ENCODE measurements around the gene PER2. TPM values are rescaled to one million over a fixed set of nuclear protein-coding genes. Genes with fewer than 3 reads are reported as not detected.
"Not testable (repeated sequence)": the region's sequence is repeated elsewhere in the genome, so short reads cannot be mapped to it uniquely, and the experiment has no call there.

PER2 gene
- total and polyA plus RNA-seq, 7 experiments from 2014 or later = 7.0 to 28.6 (median 13.5) TPM

GRCh38 chr2:238313289-238313990 lies 25.0 kb upstream of the PER2 start:
- Histone ChIP-seq H3K36me3 (ENCODE audit: control insufficient read depth in 2 of 3, insufficient read depth in 3 of 3, low read length in 3 of 3) (no peaks in the 10 kb centered on the region), H3K27me3 (ENCODE audit: control insufficient read depth in 2 of 2, insufficient read depth in 2 of 2, low read length in 2 of 2) (no peaks in the 10 kb centered on the region), H3K27ac (ENCODE audit: low read depth, low read length) (no peak overlapping the region), H3K4me3 (ENCODE audit: low read length) (no peak overlapping the region), H3K9me3 (ENCODE audit: control insufficient read depth in 2 of 3, low read length in 3 of 3) (no peaks in the 10 kb centered on the region), H3K4me1 (ENCODE audit: control insufficient read depth in 2 of 2, insufficient read depth in 2 of 2, low read length in 2 of 2) (no peaks in the 10 kb centered on the region)
- CTCF ChIA-PET = no interaction called here
- H3K27ac Mint-ChIP-seq = no peak overlapping the region
- H3K9me3 Mint-ChIP-seq = no peaks in the 10 kb centered on the region
- H3K4me1 Mint-ChIP-seq = no peaks in the 10 kb centered on the region
- no peak overlapping the region for H3K4me3 Mint-ChIP-seq
- POLR2A ChIA-PET = interaction anchor here (1.0 kb wide), 1 partner anchor 25 kb away, joined by 3 read pairs; the partner anchor contains the start of gene PER2
- peaks cover 4 to 25% (median 6%) of the 10 kb centered on the region in 5 donors for H3K27me3 Mint-ChIP-seq
- peak in 1 of 9 donors; percentile 13 for DNase-seq
- no peak for ATAC-seq
- no peaks in the 10 kb centered on the region for H3K36me3 Mint-ChIP-seq
- intact Hi-C loops (cut with micrococcal nuclease) = no loop called here

- H3K4me3 ChIP-seq (ENCODE audit: low read length); H3K27me3 ChIP-seq (ENCODE audit: control insufficient read depth in 2 of 2, insufficient read depth in 2 of 2, low read length in 2 of 2); H3K9me3 Mint-ChIP-seq; POLR2A ChIA-PET; H3K4me3 Mint-ChIP-seq; H3K27ac ChIP-seq (ENCODE audit: low read depth, low read length); H3K4me1 Mint-ChIP-seq; ATAC-seq; H3K27me3 Mint-ChIP-seq; H3K27ac Mint-ChIP-seq; H3K4me1 ChIP-seq (ENCODE audit: control insufficient read depth in 2 of 2, insufficient read depth in 2 of 2, low read length in 2 of 2); H3K36me3 ChIP-seq (ENCODE audit: control insufficient read depth in 2 of 3, insufficient read depth in 3 of 3, low read length in 3 of 3); H3K36me3 Mint-ChIP-seq; intact Hi-C loops (cut with micrococcal nuclease); CTCF ChIA-PET; DNase-seq; H3K9me3 ChIP-seq (ENCODE audit: control insufficient read depth in 2 of 3, low read length in 3 of 3): not testable (repeated sequence)
These were observed 22.3 kb upstream of the PER2 start for GRCh38 chr2:238310721-238311120.

- CTCF ChIA-PET = no interaction called here
- H3K9me3 Mint-ChIP-seq = no peaks in the 10 kb centered on the region
These were observed 19.8 kb upstream of the PER2 start for GRCh38 chr2:238308177-238308576.

GRCh38 chr2:238306672-238306998 lies 18.2 kb upstream of the PER2 start:
- Mint-ChIP-seq H3K27ac (no peak overlapping the region), H3K9me3 (no peaks in the 10 kb centered on the region), H3K27me3 (peaks cover 0 to 12% (median 4%) of the 10 kb centered on the region in 5 donors), H3K4me1 (no peaks in the 10 kb centered on the region), H3K4me3 (no peak overlapping the region), H3K36me3 (no peaks in the 10 kb centered on the region)
- ATAC-seq (no peak), DNase-seq (no peak)
- Histone ChIP-seq H3K27me3 (ENCODE audit: control insufficient read depth in 2 of 2, insufficient read depth in 2 of 2, low read length in 2 of 2) (no peaks in the 10 kb centered on the region), H3K4me1 (ENCODE audit: control insufficient read depth in 2 of 2, insufficient read depth in 2 of 2, low read length in 2 of 2) (no peaks in the 10 kb centered on the region), H3K27ac (ENCODE audit: low read depth, low read length) (no peak overlapping the region), H3K9me3 (ENCODE audit: control insufficient read depth in 2 of 3, low read length in 3 of 3) (no peaks in the 10 kb centered on the region), H3K36me3 (ENCODE audit: control insufficient read depth in 2 of 3, insufficient read depth in 3 of 3, low read length in 3 of 3) (no peaks in the 10 kb centered on the region), H3K4me3 (ENCODE audit: low read length) (no peak overlapping the region)
- ChIA-PET CTCF (no interaction called here), POLR2A (interaction anchor here (0.5 kb wide), 1 partner anchor 12 kb away, joined by 3 read pairs; no protein-coding TSS in a partner anchor)
- intact Hi-C loops (cut with micrococcal nuclease) = no loop called here

More at GRCh38 chr2:238308177-238308576, 19.8 kb upstream of the PER2 start:
- Histone ChIP-seq H3K9me3 (ENCODE audit: control insufficient read depth in 2 of 3, low read length in 3 of 3) (no peaks in the 10 kb centered on the region), H3K4me1 (ENCODE audit: control insufficient read depth in 2 of 2, insufficient read depth in 2 of 2, low read length in 2 of 2) (no peaks in the 10 kb centered on the region), H3K36me3 (ENCODE audit: control insufficient read depth in 2 of 3, insufficient read depth in 3 of 3, low read length in 3 of 3) (no peaks in the 10 kb centered on the region), H3K4me3 (ENCODE audit: low read length) (no peak overlapping the region), H3K27ac (ENCODE audit: low read depth, low read length) (no peak overlapping the region), H3K27me3 (ENCODE audit: control insufficient read depth in 2 of 2, insufficient read depth in 2 of 2, low read length in 2 of 2) (no peaks in the 10 kb centered on the region)
- intact Hi-C loops (cut with micrococcal nuclease) = no loop called here
- Mint-ChIP-seq H3K27me3 (peaks cover 0 to 6% (median 4%) of the 10 kb centered on the region in 5 donors), H3K27ac (no peak overlapping the region), H3K36me3 (no peaks in the 10 kb centered on the region), H3K4me3 (no peak overlapping the region), H3K4me1 (no peaks in the 10 kb centered on the region)
- POLR2A ChIA-PET = no interaction called here
- ATAC-seq = no peak
- no peak for DNase-seq

GRCh38 chr2:238305965-238306671 lies 17.7 kb upstream of the PER2 start:
- no peaks in the 10 kb centered on the region for H3K9me3 Mint-ChIP-seq
- no peak overlapping the region for H3K4me3 Mint-ChIP-seq
- H3K36me3 ChIP-seq (ENCODE audit: control insufficient read depth in 2 of 3, insufficient read depth in 3 of 3, low read length in 3 of 3) = no peaks in the 10 kb centered on the region
- no peaks in the 10 kb centered on the region for H3K4me1 ChIP-seq (ENCODE audit: control insufficient read depth in 2 of 2, insufficient read depth in 2 of 2, low read length in 2 of 2)
- no peaks in the 10 kb centered on the region for H3K36me3 Mint-ChIP-seq
- ATAC-seq = no peak
- no peaks in the 10 kb centered on the region for H3K4me1 Mint-ChIP-seq
- no peak overlapping the region for H3K4me3 ChIP-seq (ENCODE audit: low read length)
- no peaks in the 10 kb centered on the region for H3K27me3 ChIP-seq (ENCODE audit: control insufficient read depth in 2 of 2, insufficient read depth in 2 of 2, low read length in 2 of 2)
- no peak for DNase-seq
- CTCF ChIA-PET = interaction anchor here (0.6 kb wide), 1 partner anchor 171 kb away, joined by 3 read pairs; no protein-coding TSS in a partner anchor
- no peaks in the 10 kb centered on the region for H3K9me3 ChIP-seq (ENCODE audit: control insufficient read depth in 2 of 3, low read length in 3 of 3)
- no peak overlapping the region for H3K27ac Mint-ChIP-seq
- POLR2A ChIA-PET = interaction anchor here (0.5 kb wide), 1 partner anchor 12 kb away, joined by 3 read pairs; no protein-coding TSS in a partner anchor
- peaks cover 0 to 9% (median 3%) of the 10 kb centered on the region in 5 donors for H3K27me3 Mint-ChIP-seq
- H3K27ac ChIP-seq (ENCODE audit: low read depth, low read length) = no peak overlapping the region
- intact Hi-C loops (cut with micrococcal nuclease) = no loop called here

- Mint-ChIP-seq H3K4me1 (no peaks in the 10 kb centered on the region), H3K27me3 (peaks cover 0 to 11% (median under 1%) of the 10 kb centered on the region in 5 donors), H3K27ac (no peak overlapping the region), H3K9me3 (no peaks in the 10 kb centered on the region), H3K36me3 (no peaks in the 10 kb centered on the region), H3K4me3 (no peak overlapping the region)
- DNase-seq (no peak), ATAC-seq (no peak)
- H3K27me3 ChIP-seq (ENCODE audit: control insufficient read depth in 2 of 2, insufficient read depth in 2 of 2, low read length in 2 of 2) = no peaks in the 10 kb centered on the region
- no peak overlapping the region for H3K4me3 ChIP-seq (ENCODE audit: low read length)
- ChIA-PET CTCF (interaction anchor here (0.6 kb wide), 1 partner anchor 170 kb away, joined by 3 read pairs; no protein-coding TSS in a partner anchor), POLR2A (no interaction called here)
- no peak overlapping the region for H3K27ac ChIP-seq (ENCODE audit: low read depth, low read length)
- no peaks in the 10 kb centered on the region for H3K4me1 ChIP-seq (ENCODE audit: control insufficient read depth in 2 of 2, insufficient read depth in 2 of 2, low read length in 2 of 2)
- intact Hi-C loops (cut with micrococcal nuclease) = no loop called here
- no peaks in the 10 kb centered on the region for H3K9me3 ChIP-seq (ENCODE audit: control insufficient read depth in 2 of 3, low read length in 3 of 3)
- H3K36me3 ChIP-seq (ENCODE audit: control insufficient read depth in 2 of 3, insufficient read depth in 3 of 3, low read length in 3 of 3) = no peaks in the 10 kb centered on the region
These were observed 16.9 kb upstream of the PER2 start for GRCh38 chr2:238305092-238305862.
